ENCODE results near the gene TEX19.
"Not testable (repeated sequence)": the region's sequence is repeated elsewhere in the genome, so short reads cannot be mapped to it uniquely, and the experiment has no call there.

TEX19 gene

DNA sequence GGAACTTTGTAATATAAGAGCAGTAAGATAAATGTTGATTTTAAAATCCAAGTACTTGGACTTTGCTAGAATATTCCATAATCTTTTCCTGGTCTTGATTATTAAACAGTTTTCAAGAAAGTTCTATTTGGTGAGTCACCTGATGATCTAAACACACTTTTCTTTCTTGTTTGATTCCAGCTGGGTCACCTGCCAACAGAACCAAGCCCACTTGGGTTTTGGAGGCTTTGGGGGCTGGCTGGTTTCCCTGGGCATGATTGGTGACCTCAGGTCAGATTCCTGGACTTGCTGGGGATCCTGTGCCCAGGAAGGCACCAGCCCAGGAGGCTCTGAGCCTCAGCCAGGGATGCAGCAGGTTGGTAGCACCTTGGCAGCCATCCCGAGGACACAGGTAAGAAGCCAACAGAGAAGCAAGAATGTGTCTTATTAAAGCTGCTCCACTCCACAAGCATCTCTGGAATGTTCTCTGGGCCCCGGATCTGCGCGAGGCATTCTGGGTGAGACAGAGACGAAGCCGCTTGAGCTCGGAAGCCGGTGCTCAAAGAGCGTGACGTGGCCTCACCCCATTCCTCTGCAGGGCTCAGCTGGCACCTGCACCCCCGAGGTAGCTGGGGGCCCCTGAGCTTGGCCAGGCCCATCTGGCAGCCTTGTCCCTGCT is 3.1 kb upstream of the TEX19 start:
- Histone ChIP-seq H3K9me3 (ENCODE audit: insufficient read depth, low read depth, low read length) (no peaks in the 10 kb centered on the region), H3K27ac (ENCODE audit: low read length) (no peak overlapping the region), H3K4me1 (ENCODE audit: insufficient read depth, low read length) (no peaks in the 10 kb centered on the region), H3K36me3 (ENCODE audit: insufficient read depth, low read depth, low read length) (no peaks in the 10 kb centered on the region), H3K9ac (ENCODE audit: low read depth, low read length) (no peak overlapping the region), H3K4me3 (ENCODE audit: low read length) (no peak overlapping the region), H3K27me3 (ENCODE audit: insufficient read depth, low read length) (no peaks in the 10 kb centered on the region)

DNA sequence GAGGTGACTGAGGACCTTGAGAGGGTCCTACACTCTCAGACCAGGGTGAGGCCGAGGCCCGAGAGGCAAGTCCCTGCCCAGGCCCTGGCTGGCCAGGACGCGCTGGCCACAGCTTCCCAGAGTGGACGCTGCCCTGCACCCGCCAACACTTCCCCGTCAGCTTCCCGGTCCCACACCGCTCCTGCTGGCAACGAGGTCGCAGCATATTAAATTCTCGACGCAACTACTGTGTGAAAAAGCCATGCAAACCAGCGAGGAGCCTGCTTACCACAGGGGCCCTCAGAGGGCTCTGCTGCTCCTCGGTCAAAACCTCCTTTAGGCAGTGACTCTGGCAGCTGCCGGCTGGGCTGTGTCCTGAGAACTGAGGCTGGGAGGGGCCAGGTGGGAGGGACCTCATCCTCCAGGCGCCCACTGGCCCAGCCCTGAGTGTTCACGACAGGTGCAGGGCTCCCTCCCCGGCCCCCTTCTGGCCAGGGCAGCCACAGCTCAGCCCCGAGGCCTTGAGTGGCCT is 2.1 kb upstream of the TEX19 start:
- Histone ChIP-seq H3K4me1 (ENCODE audit: insufficient read depth, low read length) (no peaks in the 10 kb centered on the region), H3K36me3 (ENCODE audit: insufficient read depth, low read depth, low read length) (no peaks in the 10 kb centered on the region), H3K27me3 (ENCODE audit: insufficient read depth, low read length) (no peaks in the 10 kb centered on the region), H3K9ac (ENCODE audit: low read depth, low read length) (no peak overlapping the region), H3K4me3 (ENCODE audit: low read length) (no peak overlapping the region), H3K9me3 (ENCODE audit: insufficient read depth, low read depth, low read length) (no peaks in the 10 kb centered on the region), H3K27ac (ENCODE audit: low read length) (no peak overlapping the region)

DNA sequence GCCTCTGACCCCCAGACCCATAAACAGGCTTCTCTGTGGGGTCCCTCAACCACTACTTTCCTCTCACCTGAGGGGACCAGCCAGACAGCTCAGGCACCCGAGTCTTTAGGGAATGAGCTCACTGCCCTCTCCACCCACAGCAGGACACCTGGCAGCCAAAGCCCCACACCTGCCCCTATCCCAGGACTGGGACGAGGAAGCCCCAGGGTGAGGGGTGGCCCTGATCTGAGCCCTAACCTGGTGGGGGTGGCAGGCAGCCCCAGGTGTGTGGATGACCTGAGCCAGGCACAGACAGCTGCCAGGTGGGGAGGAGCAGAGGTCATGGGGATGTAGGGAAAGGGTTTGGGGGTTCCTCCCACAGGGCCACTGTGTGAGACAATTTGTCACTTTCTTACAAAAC is 1.7 kb upstream of the TEX19 start:
- no peak overlapping the region for H3K9ac ChIP-seq (ENCODE audit: low read depth, low read length)
- no peak overlapping the region for H3K27ac ChIP-seq (ENCODE audit: low read length)
- no peaks in the 10 kb centered on the region for H3K27me3 ChIP-seq (ENCODE audit: insufficient read depth, low read length)
- no peak overlapping the region for H3K4me3 ChIP-seq (ENCODE audit: low read length)
- no peaks in the 10 kb centered on the region for H3K4me1 ChIP-seq (ENCODE audit: insufficient read depth, low read length)
- H3K36me3 ChIP-seq (ENCODE audit: insufficient read depth, low read depth, low read length) = no peaks in the 10 kb centered on the region
- H3K9me3 ChIP-seq (ENCODE audit: insufficient read depth, low read depth, low read length) = no peaks in the 10 kb centered on the region

DNA sequence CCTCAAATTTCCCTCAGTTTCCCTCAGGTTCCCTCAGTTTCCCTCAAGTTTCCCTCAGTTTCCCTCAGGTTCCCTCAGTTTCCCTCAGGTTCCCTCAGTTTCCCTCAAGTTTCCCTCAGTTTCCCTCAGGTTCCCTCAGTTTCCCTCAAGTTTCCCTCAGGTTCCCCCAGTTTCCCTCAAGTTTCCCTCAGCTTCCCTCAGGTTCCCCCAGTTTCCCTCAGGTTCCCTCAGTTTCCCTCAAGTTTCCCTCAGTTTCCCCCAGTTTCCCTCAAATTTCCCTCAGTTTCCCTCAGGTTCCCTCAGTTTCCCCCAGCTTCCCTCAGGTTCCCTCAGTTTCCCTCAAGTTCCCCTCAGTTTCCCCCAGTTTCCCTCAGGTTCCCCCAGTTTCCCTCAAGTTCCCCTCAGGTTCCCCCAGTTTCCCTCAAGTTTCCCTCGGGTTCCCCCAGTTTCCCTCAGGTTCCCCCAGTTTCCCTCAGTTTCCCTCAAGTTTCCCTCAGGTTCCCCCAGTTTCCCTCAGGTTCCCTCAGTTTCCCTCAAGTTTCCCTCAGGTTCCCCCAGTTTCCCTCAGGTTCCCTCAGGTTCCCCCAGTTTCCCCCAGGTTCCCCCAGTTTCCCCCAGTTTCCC is 516 bp downstream of the TEX19 start:
- H3K4me3 ChIP-seq (ENCODE audit: low read length); H3K4me1 ChIP-seq (ENCODE audit: insufficient read depth, low read length); H3K27ac ChIP-seq (ENCODE audit: low read length); H3K9ac ChIP-seq (ENCODE audit: low read depth, low read length); H3K36me3 ChIP-seq (ENCODE audit: insufficient read depth, low read depth, low read length); H3K9me3 ChIP-seq (ENCODE audit: insufficient read depth, low read depth, low read length); H3K27me3 ChIP-seq (ENCODE audit: insufficient read depth, low read length): not testable (repeated sequence)

DNA sequence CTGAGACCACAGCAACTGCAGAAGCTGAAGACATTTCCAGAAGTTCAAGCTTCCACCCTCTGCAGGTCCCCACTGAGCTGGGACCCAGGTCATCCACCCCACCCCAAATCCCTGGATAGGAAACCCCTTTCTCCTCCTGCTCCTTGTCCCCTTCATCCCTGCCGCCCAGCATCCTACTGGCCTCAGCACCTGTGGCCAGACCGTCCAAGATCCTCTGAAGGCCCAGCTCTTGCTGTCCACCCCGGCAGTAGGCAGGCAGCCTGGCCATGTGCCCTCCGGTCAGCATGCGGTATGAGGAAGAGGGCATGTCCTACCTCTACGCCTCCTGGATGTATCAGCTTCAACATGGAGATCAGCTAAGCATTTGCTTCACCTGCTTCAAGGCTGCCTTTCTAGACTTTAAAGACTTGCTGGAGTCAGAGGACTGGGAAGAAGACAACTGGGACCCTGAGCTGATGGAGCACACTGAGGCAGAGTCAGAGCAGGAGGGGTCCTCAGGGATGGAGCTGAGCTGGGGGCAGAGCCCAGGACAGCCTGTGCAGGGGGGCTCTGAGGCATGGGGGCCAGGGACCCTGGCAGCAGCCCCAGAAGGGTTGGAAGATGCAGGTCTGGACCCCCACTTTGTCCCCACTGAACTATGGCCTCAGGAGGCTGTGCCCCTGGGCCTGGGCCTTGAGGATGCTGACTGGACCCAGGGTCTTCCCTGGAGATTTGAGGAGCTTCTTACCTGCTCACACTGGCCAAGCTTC is 3.0 kb downstream of the TEX19 start:
- no peaks in the 10 kb centered on the region for H3K27me3 ChIP-seq (ENCODE audit: insufficient read depth, low read length)
- H3K27ac ChIP-seq (ENCODE audit: low read length) = no peak overlapping the region
- no peaks in the 10 kb centered on the region for H3K9me3 ChIP-seq (ENCODE audit: insufficient read depth, low read depth, low read length)
- H3K4me3 ChIP-seq (ENCODE audit: low read length) = no peak overlapping the region
- no peak overlapping the region for H3K9ac ChIP-seq (ENCODE audit: low read depth, low read length)
- no peaks in the 10 kb centered on the region for H3K4me1 ChIP-seq (ENCODE audit: insufficient read depth, low read length)
- no peaks in the 10 kb centered on the region for H3K36me3 ChIP-seq (ENCODE audit: insufficient read depth, low read depth, low read length)

DNA sequence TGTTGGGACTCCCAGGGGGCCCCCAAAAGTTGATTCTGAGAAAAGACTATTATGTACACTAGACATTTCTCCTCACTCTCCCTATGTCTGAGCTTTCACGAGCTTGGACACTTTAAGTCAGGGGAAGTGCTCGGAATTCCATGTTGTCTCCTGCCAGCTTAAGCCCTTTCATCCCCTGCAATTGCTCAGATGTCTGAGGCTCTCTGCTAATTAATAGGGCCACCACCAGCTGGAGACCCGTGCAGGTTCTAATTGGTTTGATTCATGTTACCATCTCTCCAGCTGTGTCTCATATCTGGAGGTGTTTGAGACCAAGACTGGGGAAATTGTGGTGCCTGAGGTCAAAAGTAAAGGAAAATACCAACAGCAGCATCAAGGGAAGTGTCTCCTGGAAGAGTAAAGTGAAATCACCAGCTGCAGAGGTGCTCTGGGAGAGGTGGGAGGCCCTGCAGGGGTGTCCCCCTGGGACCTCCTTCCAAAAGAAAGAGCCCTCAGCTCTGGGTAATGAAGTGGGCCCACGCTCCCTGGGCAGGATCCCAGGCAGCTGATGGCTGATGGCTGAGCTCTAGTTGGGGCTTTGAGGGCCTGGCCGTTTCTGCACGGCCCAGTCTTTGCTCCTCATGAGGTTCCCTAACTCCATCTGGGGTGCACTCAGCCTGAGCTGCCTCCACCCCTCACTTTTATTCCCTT is 6.7 kb downstream of the TEX19 start:
- no peaks in the 10 kb centered on the region for H3K36me3 ChIP-seq (ENCODE audit: insufficient read depth, low read depth, low read length)
- peaks cover 17% of the 10 kb centered on the region for H3K27me3 ChIP-seq (ENCODE audit: insufficient read depth, low read length)
- no peak overlapping the region for H3K27ac ChIP-seq (ENCODE audit: low read length)
- no peaks in the 10 kb centered on the region for H3K9me3 ChIP-seq (ENCODE audit: insufficient read depth, low read depth, low read length)
- H3K9ac ChIP-seq (ENCODE audit: low read depth, low read length) = no peak overlapping the region
- H3K4me3 ChIP-seq (ENCODE audit: low read length) = no peak overlapping the region
- H3K4me1 ChIP-seq (ENCODE audit: insufficient read depth, low read length) = no peaks in the 10 kb centered on the region

DNA sequence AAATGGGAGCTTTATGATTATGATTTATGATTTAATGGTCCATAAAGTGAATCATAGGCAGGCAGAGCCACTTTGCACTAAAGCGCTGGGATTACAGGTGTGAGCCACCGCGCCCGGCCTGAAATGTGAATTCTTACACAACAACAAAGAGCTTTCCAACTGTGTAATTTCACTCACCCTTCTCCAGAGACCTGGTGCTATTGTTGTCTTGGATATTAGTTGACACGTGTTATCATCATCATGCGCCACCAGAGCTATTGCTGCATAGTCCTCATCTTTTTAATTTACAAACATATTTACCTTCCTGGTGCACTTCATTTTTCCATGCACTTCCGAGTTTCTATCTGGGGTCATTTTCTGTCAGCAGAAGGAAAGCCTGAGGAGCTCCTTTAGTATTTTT is 7.7 kb downstream of the TEX19 start:
- Histone ChIP-seq H3K27ac (ENCODE audit: low read length) (no peak overlapping the region), H3K4me1 (ENCODE audit: insufficient read depth, low read length) (no peaks in the 10 kb centered on the region), H3K4me3 (ENCODE audit: low read length) (no peak overlapping the region)

DNA sequence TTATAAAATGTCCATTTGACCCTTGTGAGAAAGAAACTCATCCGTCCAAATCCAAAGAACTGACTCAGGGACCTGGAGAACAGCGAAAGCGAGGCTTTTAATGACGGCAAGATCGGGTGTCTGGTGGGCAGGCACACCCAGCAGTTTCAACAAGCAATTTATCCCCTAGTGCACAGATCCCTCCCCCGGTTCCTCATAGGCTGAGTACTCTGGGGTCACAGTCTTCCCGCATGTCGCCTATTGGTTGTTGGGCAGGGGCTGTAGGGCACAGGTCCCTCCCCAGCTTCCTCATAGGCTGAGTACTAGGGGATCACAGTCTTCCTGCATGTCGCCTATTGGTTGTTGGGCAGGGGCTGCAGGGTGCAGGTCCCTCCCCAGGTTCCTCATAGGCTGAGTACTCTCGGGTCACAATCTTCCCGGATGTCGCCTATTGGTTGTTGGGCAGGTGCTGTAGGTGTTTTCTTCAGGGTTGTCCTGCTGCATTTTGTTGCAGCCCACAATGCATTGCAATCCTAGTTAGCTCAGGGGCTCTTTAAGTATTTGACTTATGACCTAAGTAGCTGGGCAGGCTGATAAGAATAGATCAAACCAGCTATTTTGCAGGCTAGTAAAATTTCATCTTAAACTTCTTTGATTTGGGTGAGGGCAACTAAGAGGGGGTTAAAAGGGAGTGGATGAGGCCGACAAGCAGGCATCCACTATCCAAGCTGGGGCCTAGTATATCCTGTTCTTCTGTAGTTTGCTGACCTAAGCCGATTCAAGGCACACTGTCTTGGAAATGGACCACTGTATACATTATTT is 8.9 kb downstream of the TEX19 start:
- no peak overlapping the region for H3K4me3 ChIP-seq (ENCODE audit: low read length)
- H3K9me3 ChIP-seq (ENCODE audit: insufficient read depth, low read depth, low read length) = no peaks in the 10 kb centered on the region
- no peak overlapping the region for H3K9ac ChIP-seq (ENCODE audit: low read depth, low read length)
- peaks cover 38% of the 10 kb centered on the region for H3K27me3 ChIP-seq (ENCODE audit: insufficient read depth, low read length)
- H3K27ac ChIP-seq (ENCODE audit: low read length) = no peak overlapping the region
- no peaks in the 10 kb centered on the region for H3K36me3 ChIP-seq (ENCODE audit: insufficient read depth, low read depth, low read length)
- H3K4me1 ChIP-seq (ENCODE audit: insufficient read depth, low read length) = no peaks in the 10 kb centered on the region

More for the DNA sequence above, 7.7 kb downstream of the TEX19 start:
- peaks cover 27% of the 10 kb centered on the region for H3K27me3 ChIP-seq (ENCODE audit: insufficient read depth, low read length)
- no peaks in the 10 kb centered on the region for H3K36me3 ChIP-seq (ENCODE audit: insufficient read depth, low read depth, low read length)
- no peak overlapping the region for H3K9ac ChIP-seq (ENCODE audit: low read depth, low read length)
- no peaks in the 10 kb centered on the region for H3K9me3 ChIP-seq (ENCODE audit: insufficient read depth, low read depth, low read length)

DNA sequence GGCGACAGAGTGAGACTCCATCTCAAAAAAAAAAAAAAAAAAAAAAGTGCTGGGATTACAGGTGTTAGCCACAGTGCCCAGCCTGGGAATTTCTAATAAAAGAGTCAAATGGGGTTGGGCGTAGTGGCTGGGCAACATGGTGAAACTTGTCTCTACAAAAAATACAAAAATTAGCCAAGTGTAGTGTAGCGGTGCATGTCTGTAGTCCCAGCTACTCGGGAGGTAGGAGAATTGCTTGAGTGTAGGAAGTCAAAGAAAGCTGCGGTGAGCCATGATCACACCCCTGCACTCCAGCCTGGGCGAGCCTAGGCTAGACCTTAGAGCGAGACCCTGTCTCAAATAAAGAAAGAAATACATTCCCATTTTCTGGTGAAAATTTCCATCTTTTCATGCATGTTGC is 10.2 kb downstream of the TEX19 start:
- H3K4me1 ChIP-seq (ENCODE audit: insufficient read depth, low read length) = no peaks in the 10 kb centered on the region
- peaks cover 46% of the 10 kb centered on the region for H3K27me3 ChIP-seq (ENCODE audit: insufficient read depth, low read length)

DNA sequence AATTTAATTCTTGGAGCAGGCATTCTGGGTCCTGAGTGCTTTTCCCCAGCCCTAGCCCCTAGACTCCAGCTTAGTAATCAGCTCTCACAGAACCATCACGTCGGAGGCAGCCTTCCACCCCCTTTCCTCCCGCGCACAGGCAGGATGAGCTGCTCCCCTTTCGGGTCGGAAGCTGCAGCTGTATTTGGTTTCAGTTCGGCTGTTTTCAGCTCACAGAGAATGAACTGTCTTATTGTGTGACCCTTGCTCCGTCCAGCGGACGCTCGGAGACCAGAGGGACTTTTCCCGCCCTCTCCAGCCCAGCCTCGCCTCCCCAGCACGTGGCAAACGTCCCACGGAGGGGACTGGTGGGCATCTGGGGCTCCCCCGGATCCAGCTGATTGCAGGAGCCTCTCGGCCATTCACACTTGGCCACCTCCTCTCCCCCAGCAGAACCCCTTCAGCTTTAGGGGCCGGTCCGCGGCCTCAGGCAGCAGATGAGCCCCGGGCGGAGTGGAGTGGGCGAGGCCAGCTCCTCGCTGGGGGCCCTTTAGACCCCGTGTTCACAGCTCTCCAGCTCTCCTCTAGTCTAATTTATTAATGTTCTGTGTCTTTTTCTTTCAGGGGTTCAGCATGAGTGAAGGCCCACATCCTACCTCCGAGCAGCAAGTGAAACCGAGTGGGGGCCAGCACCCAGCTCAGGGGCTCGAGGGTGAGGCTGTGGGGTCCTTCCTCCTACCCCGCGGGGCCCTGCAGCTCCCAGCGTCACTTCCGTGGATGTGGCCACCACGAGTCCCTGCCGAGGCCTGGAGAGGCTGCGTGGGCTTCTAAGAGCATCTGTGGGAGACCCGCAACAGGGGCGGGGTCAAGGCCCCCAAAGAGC is 11.7 kb downstream of the TEX19 start:
- peak overlapping the region; percentile 33; the same call in 1 of the 2 replicates for H3K4me3 ChIP-seq (ENCODE audit: low read length)
- H3K4me1 ChIP-seq (ENCODE audit: insufficient read depth, low read length) = no peaks in the 10 kb centered on the region
- H3K27ac ChIP-seq (ENCODE audit: low read length) = no peak overlapping the region
- H3K9ac ChIP-seq (ENCODE audit: low read depth, low read length) = no peak overlapping the region
- no peaks in the 10 kb centered on the region for H3K9me3 ChIP-seq (ENCODE audit: insufficient read depth, low read depth, low read length)
- H3K27me3 ChIP-seq (ENCODE audit: insufficient read depth, low read length) = peaks cover 46% of the 10 kb centered on the region
- no peaks in the 10 kb centered on the region for H3K36me3 ChIP-seq (ENCODE audit: insufficient read depth, low read depth, low read length)

More for the DNA sequence above, 10.2 kb downstream of the TEX19 start:
- Histone ChIP-seq H3K9me3 (ENCODE audit: insufficient read depth, low read depth, low read length) (no peaks in the 10 kb centered on the region), H3K9ac (ENCODE audit: low read depth, low read length) (no peak overlapping the region), H3K4me3 (ENCODE audit: low read length) (no peak overlapping the region), H3K27ac (ENCODE audit: low read length) (no peak overlapping the region), H3K36me3 (ENCODE audit: insufficient read depth, low read depth, low read length) (no peaks in the 10 kb centered on the region)
